A673 (cell line): ENCODE results near the gene TBC1D25.

Experiments
- EZH2 ChIP-seq: fragments of 200-600 bp; sonication (generic); IDR thresholded peaks from 2 replicates; pipeline ENCODE4 v1.6.1; 2017; ENCODE audit warnings: borderline replicate concordance, low read depth, mild to moderate bottlenecking, mixed read lengths, antibody characterized with exemption, low read length; ENCODE audit not compliant: poor library complexity, severe bottlenecking
- TF ChIP-seq, protein P1 (sequence below): fragments of 300-800, 200-600 bp; sonication (generic); conservative IDR thresholded peaks from 2 replicates; pipeline ENCODE4 v1.5.1; 2017; ENCODE audit warnings: low read depth, mild to moderate bottlenecking, antibody characterized with exemption, low read length, moderate library complexity, mixed read lengths

DNA sequence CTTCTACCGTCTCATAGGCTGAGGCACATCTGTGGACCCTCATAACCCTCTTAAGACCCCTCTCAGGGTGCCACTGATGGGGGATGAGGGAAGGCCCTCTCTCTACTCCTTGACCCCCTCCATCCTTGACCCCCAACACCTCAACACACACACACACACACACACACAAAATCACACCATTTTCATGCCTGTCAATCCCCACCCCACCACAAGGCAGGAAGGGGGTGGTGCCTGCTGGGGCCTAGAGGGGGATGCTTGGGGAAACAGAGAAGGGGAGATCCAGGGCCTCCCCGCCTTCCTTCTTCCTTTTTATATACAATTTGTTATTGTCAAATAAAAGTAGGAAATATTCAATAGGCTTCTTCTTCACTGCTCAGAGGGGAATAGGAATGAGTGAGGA is 19.1 kb upstream of the TBC1D25 start:
- TF ChIP-seq, protein P1, sequence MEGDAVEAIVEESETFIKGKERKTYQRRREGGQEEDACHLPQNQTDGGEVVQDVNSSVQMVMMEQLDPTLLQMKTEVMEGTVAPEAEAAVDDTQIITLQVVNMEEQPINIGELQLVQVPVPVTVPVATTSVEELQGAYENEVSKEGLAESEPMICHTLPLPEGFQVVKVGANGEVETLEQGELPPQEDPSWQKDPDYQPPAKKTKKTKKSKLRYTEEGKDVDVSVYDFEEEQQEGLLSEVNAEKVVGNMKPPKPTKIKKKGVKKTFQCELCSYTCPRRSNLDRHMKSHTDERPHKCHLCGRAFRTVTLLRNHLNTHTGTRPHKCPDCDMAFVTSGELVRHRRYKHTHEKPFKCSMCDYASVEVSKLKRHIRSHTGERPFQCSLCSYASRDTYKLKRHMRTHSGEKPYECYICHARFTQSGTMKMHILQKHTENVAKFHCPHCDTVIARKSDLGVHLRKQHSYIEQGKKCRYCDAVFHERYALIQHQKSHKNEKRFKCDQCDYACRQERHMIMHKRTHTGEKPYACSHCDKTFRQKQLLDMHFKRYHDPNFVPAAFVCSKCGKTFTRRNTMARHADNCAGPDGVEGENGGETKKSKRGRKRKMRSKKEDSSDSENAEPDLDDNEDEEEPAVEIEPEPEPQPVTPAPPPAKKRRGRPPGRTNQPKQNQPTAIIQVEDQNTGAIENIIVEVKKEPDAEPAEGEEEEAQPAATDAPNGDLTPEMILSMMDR = no peak
- no peak for TF ChIP-seq EZH2
